Spleen (tissue), 7 donors: ENCODE results near the gene BAHCC1.
"Not testable (repeated sequence)": the region's sequence is repeated elsewhere in the genome, so short reads cannot be mapped to it uniquely, and the experiment has no call there.

Experiments
- CTCF ChIP-seq, 11 experiments: fragments of 200-600 bp in 7 of 11; fragments of 450-650 bp in 4 of 11; sonication (generic) in 4 of 11; IDR thresholded peaks in 8 of 11; conservative IDR thresholded peaks in 3 of 11; 1 replicate in 7 of 11; 2 replicates in 4 of 11; pipeline versions ENCODE4 v1.4.0 to v1.8.0; 2016 to 2021; ENCODE audit warnings: antibody characterized with exemption in 11 of 11, inconsistent platforms in 4 of 11, mild to moderate bottlenecking in 1 of 11
- POLR2A ChIP-seq, 3 donors: fragments of 450-650 bp; IDR thresholded peaks; one replicate each; pipeline ENCODE4 v1.5.1; 2017; ENCODE audit warnings: antibody characterized with exemption in 3 of 3, mild to moderate bottlenecking in 1 of 3
- POLR2AphosphoS5 ChIP-seq, 3 donors: sonication (generic); formaldehyde crosslinking; IDR thresholded peaks; one replicate each; pipeline ENCODE4 v1.5.1; 2017; ENCODE audit warnings: antibody characterized with exemption in 3 of 3
- donor health status: DM: no; HTN: no; CAD: no; lungs with moderate emphysema.
- donor health status: DM: no; HTN: no; CAD: no.
- donor health status: DM: no; HTN: no; CAD: no.

GRCh38 chr17:81362001-81362400 lies 33.3 kb upstream of the BAHCC1 start:
- TF ChIP-seq CTCF (IDR thresholded peaks at IDR 0.05 in 8 of 11, conservative IDR thresholded peaks at IDR 0.05 in 3 of 11); POLR2AphosphoS5 (IDR thresholded peaks at IDR 0.05); POLR2A (IDR thresholded peaks at IDR 0.05): not testable (repeated sequence)
